HG03135 (cell line): ENCODE results near the gene COL4A3.

Experiments used
- ATAC-seq: cut with Tn5 transposase; IDR thresholded peaks from one replicate; pipeline ENCODE4 v1.9.1; 2021; ENCODE audit warnings: mild to moderate bottlenecking, moderate library complexity; ENCODE audit not compliant: unreplicated experiment

The COL4A3 gene

GRCh38 chr2:227335713-227336112, 171.3 kb downstream of the COL4A3 start:
- ATAC-seq = no peak

DNA sequence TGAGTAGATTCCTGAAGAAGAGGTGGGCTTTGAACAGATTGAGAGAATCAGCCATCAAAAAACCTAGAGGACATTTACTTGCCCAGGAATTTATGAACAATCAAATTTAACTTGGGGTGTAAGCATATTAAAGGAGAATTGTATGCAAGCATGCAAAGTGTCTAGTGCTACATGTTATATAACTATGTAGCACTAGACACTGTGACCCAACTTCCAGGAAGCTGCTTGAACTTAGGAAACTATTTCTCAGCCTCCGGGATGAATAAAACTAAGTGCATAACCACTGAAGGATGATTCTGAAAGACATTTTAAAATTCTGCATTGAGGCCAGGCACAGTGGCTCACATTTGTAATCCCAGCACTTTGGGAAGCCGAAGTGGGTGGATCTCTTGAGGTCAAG, 173.0 kb downstream of the COL4A3 start:
- ATAC-seq = no peak

- no peak for ATAC-seq
Observed at GRCh38 chr2:227339098-227339599, 174.7 kb downstream of the COL4A3 start.

DNA sequence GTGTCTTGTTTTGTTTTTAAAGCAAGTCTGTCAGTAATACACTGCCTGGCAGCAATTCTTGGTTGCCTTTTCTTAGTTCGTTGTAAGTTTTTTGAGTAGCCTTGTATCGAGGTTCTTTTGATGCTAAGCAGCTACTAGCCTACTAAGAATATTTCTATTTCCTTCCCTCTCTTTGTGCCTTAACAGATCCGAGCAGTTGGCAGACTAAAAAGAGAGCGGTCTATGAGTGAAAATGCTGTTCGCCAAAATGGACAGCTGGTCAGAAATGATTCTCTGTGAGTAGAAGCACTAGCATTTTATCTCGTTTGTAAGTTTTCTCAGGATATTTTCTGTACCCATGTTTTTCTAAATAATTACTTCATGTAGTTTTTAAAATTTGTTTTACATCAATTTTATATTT, 175.7 kb downstream of the COL4A3 start:
- ATAC-seq = no peak

GRCh38 chr2:227341553-227341952, 177.1 kb downstream of the COL4A3 start:
- no peak for ATAC-seq

DNA sequence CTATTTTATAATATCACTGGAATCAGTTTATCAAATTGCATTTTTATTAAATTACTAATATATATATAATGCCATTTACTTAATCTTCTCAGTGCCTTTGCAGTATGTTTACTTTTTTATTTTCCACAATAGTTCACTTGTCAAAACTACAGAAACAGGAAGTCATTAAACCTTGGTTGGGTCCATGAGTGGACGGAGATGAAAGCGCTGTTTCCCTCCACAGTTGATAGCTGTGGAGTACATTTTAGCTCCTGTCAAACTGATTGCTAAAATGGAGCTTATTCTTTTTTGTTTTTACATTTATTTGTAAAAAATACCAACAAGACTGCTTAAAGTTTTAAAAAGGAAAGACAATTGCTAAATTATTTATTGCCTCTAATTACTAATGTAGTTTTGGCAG, 179.8 kb downstream of the COL4A3 start:
- no peak for ATAC-seq

DNA sequence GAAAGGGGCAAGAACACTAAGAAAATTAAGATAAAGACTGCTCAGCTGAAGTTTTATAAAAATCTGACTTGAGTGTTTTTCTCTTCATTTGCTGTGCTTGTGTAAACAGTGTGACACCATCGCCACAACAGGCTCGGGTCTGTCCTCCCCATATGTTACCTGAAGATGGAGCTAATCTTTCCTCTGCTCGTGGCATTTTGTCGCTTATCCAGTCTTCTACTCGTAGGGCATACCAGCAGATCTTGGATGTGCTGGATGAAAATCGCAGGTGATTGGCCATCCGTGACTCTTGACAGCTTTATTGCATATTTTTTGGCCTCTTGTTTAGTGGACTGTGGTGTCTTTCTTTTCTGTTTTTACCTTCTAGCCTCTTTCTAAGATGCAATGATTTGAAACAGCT, 182.7 kb downstream of the COL4A3 start:
- ATAC-seq = no peak

GRCh38 chr2:227348324-227348723, 183.9 kb downstream of the COL4A3 start:
- ATAC-seq = no peak

DNA sequence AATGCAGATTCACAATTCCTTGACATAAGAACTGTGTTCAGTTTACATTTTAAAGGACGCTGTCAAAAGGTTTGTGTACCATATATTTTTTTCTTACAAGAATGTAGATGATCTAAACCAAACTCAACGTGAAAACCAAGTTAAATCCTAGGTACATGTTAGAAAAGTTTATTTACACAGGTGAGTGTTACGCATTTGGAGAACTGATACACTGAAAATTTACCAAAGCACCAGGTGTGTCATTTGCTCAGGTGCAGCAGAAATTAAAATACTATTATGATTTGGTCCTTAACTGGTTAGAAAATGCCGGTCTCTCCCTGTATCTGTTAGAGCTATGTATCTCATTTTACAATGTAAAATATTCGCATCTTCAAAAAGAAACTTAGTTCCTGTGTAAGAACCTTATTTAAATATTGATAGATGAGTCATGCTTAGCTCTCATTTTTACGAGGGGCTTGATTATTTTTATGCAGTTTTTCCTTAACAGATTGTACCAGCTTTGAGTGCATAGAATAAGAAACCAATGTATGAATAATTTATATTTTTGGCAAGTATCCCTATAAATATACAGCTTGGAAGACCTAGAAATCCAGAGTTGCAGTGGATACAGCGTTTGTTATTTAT, 185.7 kb downstream of the COL4A3 start:
- ATAC-seq = no peak

DNA sequence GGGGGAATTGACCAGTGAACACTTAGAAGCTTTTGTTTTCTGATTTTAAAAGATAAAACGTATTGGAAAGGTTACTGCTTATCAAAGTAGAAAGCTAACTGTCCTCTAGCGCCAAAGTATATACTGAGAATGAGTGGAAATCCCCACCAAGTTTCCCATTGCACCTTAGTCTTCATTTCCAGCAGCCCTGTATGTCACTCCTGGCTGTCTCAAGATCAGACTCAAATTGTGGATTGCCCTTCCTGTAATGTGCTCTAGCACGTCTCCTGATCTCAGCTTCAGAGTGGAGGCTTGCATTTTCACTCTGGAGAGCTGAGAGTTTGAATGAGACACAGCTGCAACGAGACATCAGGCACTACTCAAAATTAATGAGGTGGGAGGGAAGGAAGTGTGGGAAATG, 187.2 kb downstream of the COL4A3 start:
- no peak for ATAC-seq

GRCh38 chr2:227360351-227360750, 195.9 kb downstream of the COL4A3 start:
- ATAC-seq = no peak

DNA sequence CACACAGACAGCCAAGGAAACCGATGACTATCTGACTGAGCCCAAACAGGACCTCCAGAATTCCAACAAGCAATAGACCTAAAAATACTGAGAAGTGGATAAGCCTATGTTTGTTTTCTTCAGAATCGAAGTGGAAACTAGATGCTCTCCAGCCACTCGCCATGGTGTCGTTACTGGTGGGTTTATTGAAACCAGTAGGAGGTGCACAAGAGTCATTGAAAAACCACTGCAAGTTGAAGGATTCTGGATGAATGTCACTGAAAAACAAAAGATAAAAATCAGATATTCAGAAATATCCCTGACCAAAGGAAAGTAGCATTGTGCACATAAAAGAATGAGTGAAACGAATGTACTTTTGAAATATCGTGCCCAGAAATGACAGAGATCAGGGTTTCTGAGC, 199.3 kb downstream of the COL4A3 start:
- no peak for ATAC-seq
